Activated naive CD4-positive, alpha-beta T cell treated with anti-CD3 and anti-CD28 coated beads, Interleukin-2, amount 10 ng/mL, durations not matched to agents 7 days and 5 days (primary cell): Measurements from ENCODE around the gene LRFN5.
"Not testable (repeated sequence)": the region's sequence is repeated elsewhere in the genome, so short reads cannot be mapped to it uniquely, and the experiment has no call there.

Experiments used
- CTCF ChIA-PET: fragments of 350-600 bp; sonication (Branson Sonifier 250); formaldehyde crosslinking; loops from one replicate; lab custom pipeline; 2021; ENCODE audit warnings: antibody characterized with exemption; lab: Charles Lee
- DNase-seq: peaks from one replicate; pipeline ENCODE4 v3.0.0-alpha.2; 2020
- H3K27ac Mint-ChIP-seq: one replicate; pipeline ENCODE4 v1.8.0; 2021; ENCODE audit warnings: mild to moderate bottlenecking, moderate library complexity, mixed read lengths
- H3K27me3 Mint-ChIP-seq: one replicate; pipeline ENCODE4 v1.8.0; 2021; ENCODE audit warnings: mild to moderate bottlenecking, mixed read lengths
- H3K36me3 Mint-ChIP-seq: one replicate; pipeline ENCODE4 v1.8.0; 2021; ENCODE audit warnings: mixed read lengths
- H3K4me1 Mint-ChIP-seq: one replicate; pipeline ENCODE4 v1.8.0; 2021; ENCODE audit warnings: mixed read lengths
- H3K4me3 Mint-ChIP-seq: one replicate; pipeline ENCODE4 v1.8.0; 2021; ENCODE audit warnings: mild to moderate bottlenecking, moderate library complexity, mixed read lengths
- H3K9me3 Mint-ChIP-seq: one replicate; pipeline ENCODE4 v1.8.0; 2021; ENCODE audit warnings: mixed read lengths

The LRFN5 gene

DNA sequence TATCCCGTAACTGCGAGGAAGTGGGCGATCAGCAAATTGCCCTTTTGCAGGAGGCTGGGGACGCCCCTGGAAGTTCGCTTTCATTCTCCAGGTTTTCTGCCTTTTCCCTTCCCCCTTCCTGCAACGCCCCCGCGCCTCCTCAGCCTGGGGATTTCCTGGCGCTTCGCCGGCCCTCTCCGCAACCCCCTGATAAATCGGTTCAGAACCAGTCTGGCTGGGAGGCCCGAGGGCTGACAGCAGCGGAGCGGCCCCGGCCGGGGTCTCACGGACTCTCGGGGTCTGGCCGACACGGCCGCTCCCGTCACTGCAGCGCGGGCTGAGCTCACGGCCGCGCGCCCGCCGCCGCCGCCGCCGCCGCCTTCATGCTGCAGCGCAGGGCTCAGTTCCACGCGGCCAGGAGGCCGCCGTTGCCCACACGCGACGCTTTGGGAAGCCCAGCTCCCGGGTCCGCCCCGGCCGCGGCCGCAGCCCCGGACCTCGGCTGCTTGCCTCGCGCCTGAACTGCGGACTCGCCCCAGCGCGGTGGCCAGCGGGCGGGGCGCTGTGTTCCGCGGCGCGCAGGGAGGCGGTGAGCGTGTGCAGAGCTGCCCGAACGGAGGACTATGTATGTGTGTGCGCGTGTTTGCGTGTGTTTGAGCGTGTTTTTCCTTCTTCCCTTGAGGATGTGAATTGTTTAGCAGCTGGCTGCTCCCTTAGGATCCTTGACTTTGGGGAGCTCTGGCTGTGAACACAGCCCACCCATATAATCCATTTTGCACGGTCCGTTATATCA lies at the start of gene LRFN5:
Gene LRFN5 (plus strand): TSS at position 345 of the 772 bp plus-strand sequence.
- DNase-seq, result no peak
- peaks cover 70% of the 10 kb centered on the region for H3K27me3 Mint-ChIP-seq
- peaks cover 2% of the 10 kb centered on the region for H3K36me3 Mint-ChIP-seq
- peak within 1 kb of the TSS; percentile 61 for H3K4me3 Mint-ChIP-seq
- CTCF ChIA-PET, result no interaction called here
- H3K4me1 Mint-ChIP-seq, result peaks cover 24% of the 10 kb centered on the region
- peak within 1 kb of the TSS; percentile 37 for H3K27ac Mint-ChIP-seq
- H3K9me3 Mint-ChIP-seq, result no peaks in the 10 kb centered on the region

DNA sequence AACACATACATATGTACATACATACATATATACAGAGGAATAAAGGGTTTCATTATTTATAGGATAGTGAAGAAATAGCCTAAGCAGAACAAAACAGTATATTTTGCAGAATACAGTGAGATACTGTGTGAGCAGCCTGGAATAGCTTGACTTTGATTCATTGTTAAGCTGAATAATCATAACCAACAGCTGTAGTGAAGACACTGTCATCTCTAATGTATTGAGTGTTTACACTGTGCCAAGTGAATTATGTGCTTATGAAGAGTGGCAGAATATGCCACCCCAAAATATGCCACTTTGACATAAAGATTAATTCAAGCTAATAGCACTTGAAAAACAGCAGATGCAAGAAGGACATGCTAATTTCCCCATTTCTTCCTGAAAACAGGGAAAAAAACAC lies 48.2 kb upstream of the LRFN5 start:
- Mint-ChIP-seq H3K27ac (no peak overlapping the region), H3K36me3 (no peaks in the 10 kb centered on the region), H3K27me3 (no peaks in the 10 kb centered on the region), H3K4me3 (no peak overlapping the region), H3K4me1 (no peaks in the 10 kb centered on the region), H3K9me3 (no peaks in the 10 kb centered on the region)
- CTCF ChIA-PET, result no interaction called here
- DNase-seq, result no peak

DNA sequence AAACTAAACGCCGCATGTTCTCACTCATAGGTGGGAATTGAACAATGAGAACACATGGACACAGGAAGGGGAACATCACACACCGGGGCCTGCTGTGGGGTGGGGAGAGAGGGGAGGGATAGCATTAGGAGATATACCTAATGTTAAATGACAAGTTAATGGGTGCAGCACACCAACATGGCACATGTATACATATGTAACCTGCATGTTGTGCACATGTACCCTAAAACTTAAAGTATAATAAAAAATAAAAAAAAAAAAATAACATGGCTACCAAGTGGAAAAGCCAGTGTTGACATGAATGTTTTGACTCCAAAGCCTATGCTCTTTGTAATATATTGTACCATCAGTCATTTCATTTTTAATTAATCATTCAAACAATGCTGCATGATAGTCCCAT lies 39.8 kb upstream of the LRFN5 start:
- H3K36me3 Mint-ChIP-seq, DNase-seq, H3K9me3 Mint-ChIP-seq, H3K4me3 Mint-ChIP-seq, CTCF ChIA-PET, H3K4me1 Mint-ChIP-seq, H3K27ac Mint-ChIP-seq, H3K27me3 Mint-ChIP-seq: not testable (repeated sequence)

GRCh38 chr14:41568979-41569378 lies 37.7 kb upstream of the LRFN5 start:
- Mint-ChIP-seq H3K9me3 (peaks cover 9% of the 10 kb centered on the region), H3K4me3 (no peak overlapping the region), H3K27ac (no peak overlapping the region), H3K4me1 (no peaks in the 10 kb centered on the region), H3K36me3 (no peaks in the 10 kb centered on the region), H3K27me3 (no peaks in the 10 kb centered on the region)
- CTCF ChIA-PET, result no interaction called here
- no peak for DNase-seq

GRCh38 chr14:41570415-41571155 lies 36.1 kb upstream of the LRFN5 start:
- H3K4me1 Mint-ChIP-seq, result no peaks in the 10 kb centered on the region
- no peaks in the 10 kb centered on the region for H3K27me3 Mint-ChIP-seq
- no peak for DNase-seq
- H3K27ac Mint-ChIP-seq, result no peak overlapping the region
- CTCF ChIA-PET, result no interaction called here
- H3K4me3 Mint-ChIP-seq, result no peak overlapping the region
- no peaks in the 10 kb centered on the region for H3K36me3 Mint-ChIP-seq
- H3K9me3 Mint-ChIP-seq, result peaks cover 5% of the 10 kb centered on the region

DNA sequence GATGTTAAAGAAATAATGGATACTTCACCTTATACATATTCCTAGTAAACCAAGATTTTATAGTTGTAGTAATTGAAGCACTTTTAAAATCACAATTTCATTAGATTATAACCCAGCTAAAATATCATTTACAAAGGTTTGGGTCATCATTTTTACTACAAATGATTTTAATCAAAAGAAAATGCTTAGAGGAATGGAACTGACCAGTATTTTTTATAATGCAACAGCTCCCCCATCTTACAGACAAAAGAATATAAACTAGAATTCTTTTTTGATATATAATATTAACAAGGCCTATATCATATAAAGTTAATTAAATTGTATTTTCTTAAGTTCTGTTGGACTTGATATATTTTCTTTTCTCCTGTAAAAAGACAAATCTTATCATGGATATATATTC lies 20.4 kb upstream of the LRFN5 start:
- CTCF ChIA-PET, result no interaction called here

GRCh38 chr14:41597647-41598046 lies 9.0 kb upstream of the LRFN5 start:
- no peak overlapping the region for H3K27ac Mint-ChIP-seq

More for the DNA sequence above, 20.4 kb upstream of the LRFN5 start:
- Mint-ChIP-seq H3K4me3 (no peak overlapping the region), H3K36me3 (no peaks in the 10 kb centered on the region), H3K4me1 (no peaks in the 10 kb centered on the region), H3K27ac (no peak overlapping the region), H3K9me3 (no peaks in the 10 kb centered on the region), H3K27me3 (no peaks in the 10 kb centered on the region)
- no peak for DNase-seq

GRCh38 chr14:41599805-41600385 lies 6.8 kb upstream of the LRFN5 start:
- DNase-seq, H3K27ac Mint-ChIP-seq, H3K9me3 Mint-ChIP-seq, H3K4me1 Mint-ChIP-seq, H3K27me3 Mint-ChIP-seq, H3K4me3 Mint-ChIP-seq, H3K36me3 Mint-ChIP-seq: not testable (repeated sequence)
- CTCF ChIA-PET, result interaction anchor here (1.5 kb wide), 1 partner anchor 10 kb away, joined by 5 read pairs; no protein-coding TSS in a partner anchor

More at GRCh38 chr14:41597647-41598046, 9.0 kb upstream of the LRFN5 start:
- no peaks in the 10 kb centered on the region for H3K4me1 Mint-ChIP-seq
- no peaks in the 10 kb centered on the region for H3K9me3 Mint-ChIP-seq
- H3K36me3 Mint-ChIP-seq, result no peaks in the 10 kb centered on the region
- DNase-seq, result no peak
- no peak overlapping the region for H3K4me3 Mint-ChIP-seq
- no peaks in the 10 kb centered on the region for H3K27me3 Mint-ChIP-seq
- CTCF ChIA-PET, result no interaction called here

DNA sequence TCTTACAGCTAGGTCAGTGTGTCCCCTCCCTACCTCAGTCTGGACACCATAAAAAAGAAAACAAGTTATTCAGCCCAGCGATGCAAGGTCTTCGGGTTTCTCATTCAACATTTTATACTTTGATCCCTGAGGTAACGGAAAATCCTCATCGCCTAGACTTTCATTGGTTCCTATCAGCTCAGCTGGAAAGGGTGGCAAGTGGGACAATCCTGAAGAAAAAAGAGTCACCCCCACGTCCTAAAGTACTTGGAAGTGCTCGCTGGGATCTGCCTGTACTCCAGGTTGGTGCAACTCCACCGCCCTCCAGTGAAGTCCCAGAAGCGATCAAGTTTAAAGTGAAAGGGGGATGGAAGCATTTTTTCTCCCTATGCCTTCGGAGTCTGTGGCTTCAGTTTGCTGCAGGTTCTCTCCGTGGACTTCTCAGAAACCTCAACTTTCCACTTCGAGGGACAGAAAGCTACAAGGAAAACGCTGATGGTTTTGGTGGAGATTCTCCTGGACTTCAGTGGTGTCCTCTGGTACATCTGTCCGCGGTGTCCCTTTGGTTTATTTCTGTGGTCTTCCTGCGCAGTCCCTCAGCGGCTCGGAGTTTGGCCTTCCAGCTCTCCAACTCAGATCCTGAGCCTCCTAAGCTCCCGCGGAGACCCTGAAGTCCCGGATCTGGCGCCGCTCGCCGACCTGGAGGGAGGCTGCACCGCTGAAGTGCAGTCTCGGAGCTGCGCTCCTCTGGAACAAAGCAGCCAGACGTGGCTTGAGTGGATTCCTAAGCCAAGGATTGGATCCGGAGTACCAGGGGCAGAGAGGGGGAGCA lies 1.8 kb upstream of the LRFN5 start:
- DNase-seq, result no peak
- Mint-ChIP-seq H3K27ac (no peak overlapping the region), H3K9me3 (no peaks in the 10 kb centered on the region), H3K4me1 (peaks cover 24% of the 10 kb centered on the region), H3K27me3 (peaks cover 60% of the 10 kb centered on the region), H3K4me3 (no peak overlapping the region), H3K36me3 (peaks cover 2% of the 10 kb centered on the region)
- CTCF ChIA-PET, result no interaction called here

- no peak for DNase-seq
- Mint-ChIP-seq H3K9me3 (no peaks in the 10 kb centered on the region), H3K36me3 (peaks cover 2% of the 10 kb centered on the region), H3K4me1 (peaks cover 24% of the 10 kb centered on the region), H3K27ac (no peak overlapping the region), H3K4me3 (peak overlapping the region; percentile 28), H3K27me3 (peaks cover 68% of the 10 kb centered on the region)
- CTCF ChIA-PET, result no interaction called here
These were observed 960 bp upstream of the LRFN5 start for GRCh38 chr14:41605550-41606281.

DNA sequence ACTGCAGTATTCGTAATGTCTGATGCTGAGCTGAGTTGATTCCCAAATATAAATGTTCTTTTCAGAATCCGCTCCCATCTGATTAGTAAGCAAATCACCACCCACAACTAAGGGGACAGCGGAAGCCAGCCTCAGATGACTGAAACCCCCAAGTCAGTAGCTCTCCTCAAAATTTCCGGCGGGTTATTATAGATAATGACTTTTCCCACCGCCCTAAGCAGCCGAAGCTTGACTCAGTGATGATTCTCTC lies 469 bp upstream of the LRFN5 start:
- no peaks in the 10 kb centered on the region for H3K9me3 Mint-ChIP-seq
- CTCF ChIA-PET, result no interaction called here
- peaks cover 24% of the 10 kb centered on the region for H3K4me1 Mint-ChIP-seq

DNA sequence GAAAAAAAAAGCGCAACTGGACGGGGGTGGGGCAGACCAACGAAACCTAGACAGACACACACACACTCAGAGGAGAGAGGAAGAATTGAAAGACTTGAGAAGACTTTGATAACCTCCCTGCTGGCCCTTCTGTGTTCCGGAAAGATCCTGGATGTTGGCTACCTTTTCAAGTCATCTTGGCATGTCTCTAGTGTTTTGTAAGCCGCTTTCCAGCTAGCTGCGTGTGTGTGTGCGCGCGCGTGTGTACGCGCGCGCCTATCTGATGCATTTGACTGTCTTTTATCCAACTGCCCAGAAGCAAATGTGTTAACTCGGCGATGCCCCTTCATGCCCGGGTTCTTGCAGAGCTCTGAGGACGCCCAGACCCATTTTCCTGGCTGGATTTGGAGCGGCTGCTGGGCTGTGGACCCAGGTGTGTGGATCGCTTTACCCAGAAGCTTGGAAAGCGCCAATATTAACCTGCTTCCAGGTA lies 664 bp downstream of the LRFN5 start:
- CTCF ChIA-PET, result no interaction called here
- no peak for DNase-seq
- Mint-ChIP-seq H3K9me3 (no peaks in the 10 kb centered on the region), H3K4me1 (peaks cover 24% of the 10 kb centered on the region), H3K36me3 (peaks cover 2% of the 10 kb centered on the region), H3K4me3 (peak overlapping the region; percentile 61), H3K27ac (peak overlapping the region; percentile 37), H3K27me3 (peaks cover 70% of the 10 kb centered on the region)

More for the DNA sequence above, 469 bp upstream of the LRFN5 start:
- H3K27me3 Mint-ChIP-seq, result peaks cover 70% of the 10 kb centered on the region
- no peak overlapping the region for H3K27ac Mint-ChIP-seq
- H3K4me3 Mint-ChIP-seq, result peak overlapping the region; percentile 28
- H3K36me3 Mint-ChIP-seq, result peaks cover 2% of the 10 kb centered on the region
- DNase-seq, result no peak

DNA sequence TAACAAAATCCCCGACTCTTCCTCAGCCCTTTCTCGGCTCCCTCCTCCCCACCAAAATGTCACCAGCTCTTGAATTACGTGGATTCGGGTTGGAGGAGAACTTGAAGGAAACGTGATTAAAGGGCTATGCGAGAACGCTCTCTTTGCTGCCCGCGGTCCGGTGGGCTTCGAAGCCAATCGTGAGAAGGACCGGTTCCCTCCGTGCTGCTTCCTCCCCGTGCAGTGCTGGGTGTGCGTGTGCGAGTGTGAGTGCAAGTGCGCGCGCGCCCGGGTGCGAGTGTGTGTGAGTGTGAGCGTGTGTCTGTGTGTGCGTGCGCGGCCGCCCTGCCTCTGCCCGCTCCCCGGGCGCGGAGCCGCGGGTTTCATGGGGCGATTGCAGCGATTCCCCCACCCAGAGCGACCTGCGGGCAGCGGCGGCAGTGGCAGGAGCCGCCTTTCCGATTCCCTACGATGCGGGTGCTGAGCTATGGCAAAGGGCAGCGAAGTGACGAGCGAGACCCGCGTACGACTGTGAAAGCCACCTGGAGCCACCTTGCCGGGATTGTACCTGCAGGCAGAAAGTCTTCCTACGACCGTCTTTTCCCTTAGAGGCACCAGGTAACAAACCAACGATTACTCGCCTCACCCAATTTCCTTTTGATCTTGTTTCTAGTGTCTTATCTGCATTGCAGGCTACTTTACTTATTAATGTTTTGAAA lies 1.4 kb downstream of the LRFN5 start:
- no peak for DNase-seq
- no peak overlapping the region for H3K27ac Mint-ChIP-seq

More for the DNA sequence above, 1.4 kb downstream of the LRFN5 start:
- CTCF ChIA-PET, result no interaction called here
- H3K36me3 Mint-ChIP-seq, result peaks cover 2% of the 10 kb centered on the region
- H3K9me3 Mint-ChIP-seq, result no peaks in the 10 kb centered on the region
- H3K4me3 Mint-ChIP-seq, result peak overlapping the region; percentile 51
- peaks cover 70% of the 10 kb centered on the region for H3K27me3 Mint-ChIP-seq
- H3K4me1 Mint-ChIP-seq, result peaks cover 24% of the 10 kb centered on the region
